ENCODE data around the gene CMIP. TPM values are rescaled to one million over a fixed set of nuclear protein-coding genes. Genes with fewer than 3 reads are reported as not detected.
"Not testable (repeated sequence)": the region's sequence is repeated elsewhere in the genome, so short reads cannot be mapped to it uniquely, and the experiment has no call there.

CMIP gene
- total RNA-seq, 1 experiment from 2014 or later: 53.6 TPM

GRCh38 chr16:81523387-81524115, 78.9 kb downstream of the CMIP start:
- peaks cover 25% of the 10 kb centered on the region for H3K36me3 Mint-ChIP-seq (ENCODE audit: insufficient read depth, unreplicated experiment)
- no TSS peak for BruUV-seq (replicated peaks)
- CTCF ChIA-PET: interaction anchor here (0.6 to 1.9 kb wide), 7 partner anchors 10 to 519 kb away, joined by 3 to 5 read pairs (median 5); no protein-coding TSS in a partner anchor
- H3K27ac Mint-ChIP-seq (ENCODE audit: low read depth, unreplicated experiment): peak overlapping the region; percentile 86
- peak; percentile 99 for DNase-seq (ENCODE audit: unreplicated experiment)
- H3K9me3 Mint-ChIP-seq (ENCODE audit: unreplicated experiment): no peaks in the 10 kb centered on the region
- peak overlapping the region; percentile 23 for H3K4me3 Mint-ChIP-seq (ENCODE audit: unreplicated experiment)
- peaks cover 44% of the 10 kb centered on the region for H3K4me1 Mint-ChIP-seq (ENCODE audit: insufficient read depth, unreplicated experiment)
- intact Hi-C loops (cut with micrococcal nuclease): loop anchor here (10.0 kb wide), 1 partner anchor 119 kb away; no protein-coding TSS in a partner anchor
- no peaks in the 10 kb centered on the region for H3K27me3 Mint-ChIP-seq (ENCODE audit: insufficient read depth, unreplicated experiment)
- POLR2A ChIA-PET: interaction anchor here (0.6 to 3.5 kb wide), 14 partner anchors 10 to 734 kb away, joined by 3 to 20 read pairs (median 4); no protein-coding TSS in a partner anchor
- TF ChIP-seq CTCF (IDR thresholded peaks at IDR 0.05; ENCODE audit: unreplicated experiment): no peak

GRCh38 chr16:81524382-81524781, 79.8 kb downstream of the CMIP start:
- H3K27me3 Mint-ChIP-seq (ENCODE audit: insufficient read depth, unreplicated experiment): no peaks in the 10 kb centered on the region
- no TSS peak for BruUV-seq (replicated peaks)
- POLR2A ChIA-PET: interaction anchor here (0.7 to 3.5 kb wide), 9 partner anchors 25 to 531 kb away, joined by 3 to 20 read pairs (median 4); no protein-coding TSS in a partner anchor
- no peak overlapping the region for H3K4me3 Mint-ChIP-seq (ENCODE audit: unreplicated experiment)
- no peak for DNase-seq (ENCODE audit: unreplicated experiment)
- intact Hi-C loops (cut with micrococcal nuclease): loop anchor here (10.0 kb wide), 1 partner anchor 120 kb away; no protein-coding TSS in a partner anchor
- H3K9me3 Mint-ChIP-seq (ENCODE audit: unreplicated experiment): no peaks in the 10 kb centered on the region
- TF ChIP-seq CTCF (IDR thresholded peaks at IDR 0.05; ENCODE audit: unreplicated experiment): no peak
- CTCF ChIA-PET: interaction anchor here (0.5 to 1.9 kb wide), 8 partner anchors 19 to 499 kb away, joined by 3 to 5 read pairs (median 4); no protein-coding TSS in a partner anchor
- peaks cover 50% of the 10 kb centered on the region for H3K4me1 Mint-ChIP-seq (ENCODE audit: insufficient read depth, unreplicated experiment)
- peak overlapping the region; percentile 86 for H3K27ac Mint-ChIP-seq (ENCODE audit: low read depth, unreplicated experiment)
- H3K36me3 Mint-ChIP-seq (ENCODE audit: insufficient read depth, unreplicated experiment): peaks cover 25% of the 10 kb centered on the region

- not testable (repeated sequence) for H3K27me3 Mint-ChIP-seq (ENCODE audit: insufficient read depth, unreplicated experiment); H3K27ac Mint-ChIP-seq (ENCODE audit: low read depth, unreplicated experiment); BruUV-seq (replicated peaks); H3K9me3 Mint-ChIP-seq (ENCODE audit: unreplicated experiment); DNase-seq (ENCODE audit: unreplicated experiment); H3K4me3 Mint-ChIP-seq (ENCODE audit: unreplicated experiment)
- H3K4me1 Mint-ChIP-seq (ENCODE audit: insufficient read depth, unreplicated experiment): peaks cover 48% of the 10 kb centered on the region
- CTCF ChIA-PET: interaction anchor here (0.5 to 1.0 kb wide), 3 partner anchors 99 to 498 kb away, joined by 3 to 4 read pairs (median 4); no protein-coding TSS in a partner anchor
- POLR2A ChIA-PET: interaction anchor here (0.8 to 5.2 kb wide), 7 partner anchors 20 to 81 kb away, joined by 3 to 39 read pairs (median 20); no protein-coding TSS in a partner anchor
- H3K36me3 Mint-ChIP-seq (ENCODE audit: insufficient read depth, unreplicated experiment): peaks cover 25% of the 10 kb centered on the region
- intact Hi-C loops (cut with micrococcal nuclease): loop anchor here (10.0 kb wide), 1 partner anchor 120 kb away; no protein-coding TSS in a partner anchor
Observed at GRCh38 chr16:81524885-81525284, 80.3 kb downstream of the CMIP start.

- peak; percentile 16 for DNase-seq (ENCODE audit: unreplicated experiment)
- Mint-ChIP-seq H3K27me3 (ENCODE audit: insufficient read depth, unreplicated experiment) (no peaks in the 10 kb centered on the region), H3K4me1 (ENCODE audit: insufficient read depth, unreplicated experiment) (peaks cover 61% of the 10 kb centered on the region), H3K9me3 (ENCODE audit: unreplicated experiment) (no peaks in the 10 kb centered on the region), H3K4me3 (ENCODE audit: unreplicated experiment) (peak overlapping the region; percentile 10), H3K36me3 (ENCODE audit: insufficient read depth, unreplicated experiment) (peaks cover 25% of the 10 kb centered on the region), H3K27ac (ENCODE audit: low read depth, unreplicated experiment) (peak overlapping the region; percentile 97)
- intact Hi-C loops (cut with micrococcal nuclease): loop anchor here (2.0 to 10.0 kb wide), 3 partner anchors 55 to 121 kb away; no protein-coding TSS in a partner anchor
- BruUV-seq (replicated peaks): TSS peak; percentile 70
- ChIA-PET POLR2A (interaction anchor here (0.6 to 5.2 kb wide), 24 partner anchors 13 to 387 kb away, joined by 3 to 64 read pairs (median 6); no protein-coding TSS in a partner anchor), CTCF (interaction anchor here (0.5 to 2.2 kb wide), 12 partner anchors 20 to 140 kb away, joined by 3 to 6 read pairs (median 4); no protein-coding TSS in a partner anchor)
- TF ChIP-seq CTCF (IDR thresholded peaks at IDR 0.05; ENCODE audit: unreplicated experiment): no peak
Observed at GRCh38 chr16:81526199-81526598, 81.6 kb downstream of the CMIP start.
